HG02938 (cell line): ENCODE results near the gene MINDY4.

ENCODE experiments used
- ATAC-seq: cut with Tn5 transposase; IDR thresholded peaks from one replicate; pipeline ENCODE4 v1.9.1; 2021; ENCODE audit warnings: mild to moderate bottlenecking, moderate library complexity; ENCODE audit not compliant: unreplicated experiment

MINDY4 gene

DNA sequence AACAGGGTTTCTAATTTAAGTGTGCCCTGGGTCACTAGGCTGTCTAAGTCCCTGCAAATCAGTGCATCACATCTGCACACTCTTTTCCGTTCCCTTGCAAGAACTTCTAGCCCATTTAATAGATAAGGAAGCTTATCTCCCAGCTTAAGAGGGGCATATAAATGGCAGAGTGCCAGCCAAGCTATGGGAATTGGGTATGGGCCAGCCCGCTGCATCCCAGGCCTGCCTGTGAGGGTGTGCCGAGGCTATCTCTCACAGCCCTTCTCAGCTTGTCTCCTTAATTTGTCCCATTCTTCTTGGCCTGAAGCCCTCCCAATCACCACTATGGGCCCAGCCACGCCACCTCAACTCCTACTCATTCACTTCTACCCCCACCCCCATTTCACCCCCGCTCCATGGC is 155.1 kb downstream of the MINDY4 start:
- ATAC-seq = no peak

DNA sequence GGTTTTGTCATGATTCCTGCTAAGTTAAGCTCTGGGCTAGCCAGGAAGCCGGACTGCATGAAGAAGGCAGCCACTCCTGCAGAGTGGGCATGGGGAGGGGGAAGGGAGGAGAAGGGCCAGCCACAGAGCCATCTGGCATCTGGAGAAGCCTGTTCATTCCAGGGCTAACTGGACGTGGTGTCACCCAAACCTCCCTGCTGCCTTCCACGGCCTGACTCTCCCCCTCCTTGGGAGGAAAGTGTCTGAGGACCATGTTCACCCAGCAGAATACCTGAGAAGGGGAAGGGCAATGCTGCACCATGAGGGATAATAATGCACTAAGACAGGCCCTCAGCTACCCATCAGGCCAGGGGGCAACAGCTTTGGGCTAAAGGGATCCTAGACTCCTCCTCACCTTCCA is 155.8 kb downstream of the MINDY4 start:
- ATAC-seq = no peak

GRCh38 chr7:30927559-30927958 is 156.3 kb downstream of the MINDY4 start:
- ATAC-seq = no peak

DNA sequence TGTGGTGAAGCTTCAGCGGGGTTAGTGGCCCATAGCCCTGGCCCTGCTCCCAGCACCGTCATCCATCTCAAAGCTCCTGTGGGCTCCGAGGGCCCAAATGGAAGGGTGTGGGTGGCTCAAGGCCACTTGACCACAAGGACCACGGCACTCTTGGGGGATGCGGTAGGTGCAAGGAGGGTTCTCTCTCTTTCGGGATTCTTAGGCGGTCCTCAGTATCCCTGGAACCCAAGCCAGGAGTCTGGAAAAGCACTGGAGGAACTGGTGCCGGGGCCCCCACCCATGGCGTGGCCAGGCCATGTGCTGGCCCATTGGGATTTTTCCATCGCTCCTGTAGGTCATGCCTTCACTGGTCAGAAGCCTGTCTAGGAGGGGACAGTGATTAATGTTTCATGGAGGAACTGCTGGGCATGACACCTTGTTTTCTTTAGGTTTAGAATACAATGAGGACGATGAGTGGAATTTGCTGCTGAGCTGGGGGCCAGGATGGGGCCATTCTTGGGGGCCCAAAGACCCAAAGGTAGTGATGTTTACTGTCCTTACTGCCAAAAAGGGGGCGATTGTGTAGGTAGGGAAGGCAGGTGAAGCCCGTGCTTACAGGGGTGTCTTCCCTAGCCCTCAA is 157.1 kb downstream of the MINDY4 start:
- ATAC-seq = no peak

- no peak for ATAC-seq
Measured at GRCh38 chr7:30929686-30930085, 158.5 kb downstream of the MINDY4 start.

DNA sequence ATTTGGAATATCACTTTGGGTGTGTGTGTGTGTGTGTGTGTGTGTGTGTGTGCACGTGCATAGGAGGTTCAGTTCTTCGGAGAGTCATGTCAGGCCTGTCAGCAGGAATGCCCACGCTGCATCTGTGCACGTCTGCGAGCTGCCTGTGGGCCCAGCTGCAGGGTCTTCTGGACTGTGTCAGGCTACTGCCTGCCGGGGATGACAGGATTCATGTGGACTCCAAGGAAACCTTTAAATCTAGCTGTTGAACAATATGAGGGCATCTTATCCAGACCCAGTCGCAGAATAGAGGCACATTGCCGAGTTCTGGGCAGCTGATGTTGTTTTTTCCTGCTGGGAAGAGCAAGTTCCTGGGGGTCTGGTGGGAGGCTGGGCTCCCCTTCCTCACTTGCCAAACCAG is 159.4 kb downstream of the MINDY4 start:
- no peak for ATAC-seq

DNA sequence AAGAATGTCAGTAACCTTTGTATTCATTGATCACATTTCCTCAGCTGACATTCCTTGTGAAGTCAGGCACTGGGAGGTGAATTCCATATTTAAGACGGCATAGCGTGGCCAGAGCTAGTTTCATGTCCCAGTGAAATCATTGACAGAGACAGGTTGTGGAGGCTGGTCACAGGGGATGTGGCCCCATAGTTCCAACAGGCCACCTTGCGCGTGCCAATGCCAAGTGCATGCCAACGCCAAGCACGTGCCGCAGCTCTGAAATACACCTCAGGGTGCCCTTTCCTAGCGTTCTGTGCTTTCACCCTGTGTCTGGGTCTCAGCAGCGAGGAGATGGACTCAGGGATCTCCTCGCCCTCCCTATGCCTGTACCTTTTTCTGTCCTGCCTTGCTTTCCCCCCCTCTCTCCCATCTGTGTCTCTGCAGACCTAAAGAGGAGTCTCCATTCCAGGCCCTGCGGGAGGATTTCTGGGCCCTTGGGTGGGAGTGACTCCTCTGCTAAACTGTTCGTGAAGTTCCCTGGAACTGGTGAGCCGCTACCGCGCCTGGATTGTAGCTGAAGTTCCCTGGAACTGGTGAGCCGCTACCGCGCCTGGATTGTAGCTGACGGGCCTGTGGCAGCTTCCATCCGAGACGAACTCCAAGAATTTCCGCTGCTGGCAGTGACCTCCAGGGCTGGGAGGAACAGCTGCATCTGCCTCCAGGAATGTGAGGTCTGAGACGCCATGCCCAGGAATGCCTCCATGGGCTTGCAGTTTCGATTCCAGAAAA is 160.1 kb downstream of the MINDY4 start:
- no peak for ATAC-seq

DNA sequence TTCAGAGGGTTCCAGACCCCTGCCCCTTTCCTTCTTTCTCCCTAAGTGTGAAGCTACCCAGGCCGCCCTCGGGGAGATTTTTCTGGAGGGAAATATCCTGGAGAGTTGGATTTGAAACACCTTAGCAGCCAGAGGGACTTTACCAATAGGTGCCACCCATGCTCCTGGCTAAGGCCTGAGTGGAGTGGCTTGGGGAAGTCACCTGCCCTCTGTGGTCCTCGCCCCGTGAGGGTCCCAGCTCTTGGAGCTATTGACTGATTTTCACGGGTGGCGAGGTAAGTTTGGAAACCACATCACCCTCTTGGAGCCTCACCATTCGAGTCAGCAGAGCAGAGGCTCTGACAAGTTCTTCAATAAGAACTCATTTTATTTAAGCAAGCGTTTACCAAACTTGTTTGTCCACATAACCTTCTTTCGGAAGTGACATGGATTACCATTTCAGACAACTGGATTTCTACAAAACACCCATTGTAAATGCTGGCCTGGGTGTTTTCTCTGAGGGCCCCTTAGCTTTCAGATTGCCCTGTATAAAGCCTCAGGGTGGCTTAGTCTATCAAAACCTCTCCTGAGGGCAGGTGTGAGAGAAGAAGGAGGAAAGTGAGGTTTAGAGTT is 160.8 kb downstream of the MINDY4 start:
- ATAC-seq = no peak

DNA sequence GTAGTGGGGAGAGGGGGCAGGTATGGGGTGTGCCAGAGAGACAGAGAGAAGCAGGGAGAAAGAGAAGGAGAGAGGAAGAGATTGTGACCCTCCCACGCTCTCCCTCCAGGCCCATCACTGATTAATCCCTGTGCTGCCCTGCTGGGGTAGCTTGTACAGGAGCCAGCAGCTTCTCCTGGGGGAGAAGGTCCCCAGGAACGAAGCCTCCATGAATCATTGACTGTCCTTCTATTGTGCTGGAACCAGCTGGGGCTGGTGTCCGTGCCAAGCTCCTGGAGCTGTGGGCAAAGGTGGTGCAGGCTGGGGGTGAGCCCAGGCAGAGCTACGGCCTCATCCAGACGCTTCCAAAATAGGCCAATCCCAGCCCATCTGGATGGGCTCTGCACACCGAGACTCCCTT is 161.3 kb downstream of the MINDY4 start:
- no peak for ATAC-seq

DNA sequence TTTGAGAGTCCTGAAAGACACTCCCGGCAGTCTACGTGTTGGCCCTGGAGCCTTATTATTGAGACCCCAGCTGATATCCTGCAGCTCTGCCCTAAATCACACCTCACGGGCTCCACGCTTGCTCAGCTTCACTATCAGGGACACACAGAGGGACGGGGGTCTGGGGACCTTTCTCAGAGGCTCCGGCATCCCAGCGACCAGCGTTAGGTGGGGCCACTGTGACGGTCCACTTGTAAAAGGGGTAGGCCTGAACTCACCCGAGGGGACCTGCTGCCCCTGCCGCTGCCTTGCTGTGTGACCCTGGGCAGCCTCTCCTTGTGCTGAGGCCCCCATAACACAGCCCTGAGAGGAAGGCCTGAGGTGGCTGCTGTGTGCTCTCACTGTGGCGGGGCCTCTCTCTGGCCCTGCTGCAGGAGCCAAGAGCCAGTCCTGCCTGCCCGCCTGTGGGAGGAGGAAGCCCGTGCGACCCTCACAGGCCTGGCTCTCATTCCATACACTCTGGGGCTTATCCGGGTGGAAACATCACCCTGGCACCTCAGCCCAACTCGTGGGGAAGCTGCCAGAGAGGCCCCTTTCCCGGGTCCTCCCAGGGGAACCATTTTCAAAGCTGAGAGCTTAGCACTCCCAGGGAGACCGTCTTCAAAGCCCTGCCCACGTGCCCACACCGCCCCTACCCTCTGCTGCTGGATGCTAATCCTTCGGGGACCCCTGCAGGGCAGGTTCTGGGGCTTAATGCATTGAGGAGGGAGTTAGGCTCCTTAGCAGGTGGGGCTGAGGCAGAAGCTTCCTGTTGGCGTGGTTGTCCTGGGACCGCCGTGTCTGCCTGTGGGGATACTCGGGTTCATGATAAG is 162.1 kb downstream of the MINDY4 start:
- no peak for ATAC-seq

- ATAC-seq = no peak
Measured at GRCh38 chr7:30934225-30934624, 163.0 kb downstream of the MINDY4 start.

- no peak for ATAC-seq
Measured at GRCh38 chr7:30934732-30935568, 163.7 kb downstream of the MINDY4 start.

DNA sequence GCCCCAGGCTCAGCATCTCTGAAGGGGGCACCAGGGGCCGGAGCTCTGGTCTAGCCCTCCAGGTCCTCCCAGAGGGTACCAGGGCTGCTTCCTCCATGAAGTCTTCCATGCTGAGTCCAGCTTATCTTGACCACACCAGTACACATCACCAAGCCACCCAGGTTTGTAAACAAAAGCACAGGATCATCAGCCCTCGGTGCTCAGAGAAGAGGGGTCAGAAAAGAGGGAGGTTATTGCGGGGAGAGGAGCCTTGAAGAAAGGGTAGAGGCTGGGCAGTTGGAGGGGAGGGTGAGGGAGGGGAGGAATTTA is 164.3 kb downstream of the MINDY4 start:
- no peak for ATAC-seq

GRCh38 chr7:30936650-30937245 is 165.5 kb downstream of the MINDY4 start:
- ATAC-seq = no peak

- no peak for ATAC-seq
Measured at GRCh38 chr7:30937416-30937815, 166.2 kb downstream of the MINDY4 start.

DNA sequence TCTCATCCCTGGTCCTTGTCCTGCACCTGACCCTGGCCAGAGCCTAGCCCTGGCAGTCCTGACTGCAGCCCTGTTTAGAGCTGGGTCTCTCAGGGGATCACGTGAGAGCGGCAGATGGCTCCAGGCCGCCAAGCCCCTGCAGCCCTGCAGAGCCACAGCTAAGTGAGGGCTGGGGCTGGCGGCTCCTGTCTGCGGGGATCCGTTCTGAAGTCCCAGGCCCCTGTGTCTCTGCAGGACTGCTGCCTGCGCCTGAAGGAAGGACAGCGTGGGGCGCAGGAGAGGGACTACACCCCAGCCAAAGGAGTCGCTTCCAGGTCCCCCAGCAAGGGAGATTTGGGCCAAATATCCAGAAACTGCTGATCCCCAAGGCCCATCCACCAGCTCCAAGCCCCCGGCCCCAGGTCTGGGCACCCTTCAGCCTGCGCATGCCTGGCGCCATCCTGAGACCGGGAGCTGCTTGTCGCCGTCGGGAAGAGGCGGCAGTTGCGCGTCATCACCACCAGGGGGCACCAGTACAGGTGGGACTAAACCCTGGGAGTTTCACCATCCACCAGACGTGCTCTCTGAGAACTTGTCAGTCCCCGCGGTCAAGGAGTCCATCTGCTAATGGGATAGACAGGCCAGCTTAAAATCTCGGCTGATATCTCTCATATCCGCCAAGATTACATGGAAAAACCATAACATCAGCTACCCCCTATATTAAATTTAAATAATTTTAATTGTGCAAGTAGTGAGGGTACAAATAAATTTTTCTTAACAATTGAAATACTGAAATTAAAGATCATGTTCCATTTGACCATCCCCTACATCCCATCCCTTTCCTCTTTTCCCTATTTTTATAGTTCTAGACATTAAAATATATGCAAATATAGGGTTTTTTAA is 167.5 kb downstream of the MINDY4 start:
- peak; percentile 72 for ATAC-seq

GRCh38 chr7:30941582-30942323 is 170.5 kb downstream of the MINDY4 start:
- no peak for ATAC-seq
